HepG2 (cell line): ENCODE data around the gene WDR18. TPM values are rescaled to one million over a fixed set of nuclear protein-coding genes. Genes with fewer than 3 reads are reported as not detected.
A peak's percentile ranks its signal among the peaks of the same experiment; 100 is the strongest.

Experiments used
- ATAC-seq: fragments of 200-7000 bp; cut with Tn5 transposase; 3 replicates; pipeline ENCODE4 v1.9.1; 2020; ENCODE audit warnings: mild to moderate bottlenecking, moderate library complexity
- BruUV-seq: library from RNA; stranded (reverse); fragments of 400-500 nt; replicated peaks from 2 replicates; lab custom pipeline; 2021; lab: Mats Ljungman, UMichigan
- CTCF ChIA-PET: fragments of 300-600 bp; formaldehyde crosslinking; extraction: SDS; loops from one replicate; lab custom pipeline; 2021; ENCODE audit warnings: low total read pairs, inconsistent platforms, low intra/inter-chr PET ratio; lab: Yijun Ruan, JAX
- POLR2A ChIA-PET: fragments of 350-600 bp; sonication (Branson Sonifier 250); formaldehyde crosslinking; loops from one replicate; lab custom pipeline; 2020; ENCODE audit warnings: antibody characterized with exemption, inconsistent platforms; lab: Yijun Ruan, JAX
- DNase-seq: peaks from one replicate; pipeline ENCODE4 v3.0.0-alpha.2; 2015; ENCODE audit warnings: low spot score
- FAIRE-seq: peaks from 3 replicates; lab custom pipeline; 2011; peaks lifted over from hg19 to GRCh38; lab: Jason Lieb, UNC
- H2AFZ ChIP-seq: one replicate; pipeline ENCODE4 v1.6.1; 2011; ENCODE audit warnings: low read length, inconsistent platforms
- H3K27ac ChIP-seq: fragments of 300-600 bp; 3 replicates; pipeline ENCODE4 v1.8.0; 2011; ENCODE audit warnings: mixed run types, mild to moderate bottlenecking, mixed read lengths, low read length, inconsistent platforms; ENCODE audit not compliant: insufficient read depth; ENCODE audit errors: extremely low read length
- H3K27me3 ChIP-seq, 2 experiments: fragments of 200-600 bp in 1 of 2; 2 replicates in 1 of 2; 3 replicates in 1 of 2; pipeline versions ENCODE4 v1.6.0 to v1.8.0; 2011; ENCODE audit warnings: low read length in 2 of 2, mild to moderate bottlenecking in 2 of 2, moderate library complexity in 2 of 2, inconsistent platforms in 1 of 2; ENCODE audit not compliant: insufficient read depth in 2 of 2, control insufficient read depth in 1 of 2
- H3K36me3 ChIP-seq, 2 experiments: fragments of 200-600 bp in 1 of 2; replicated peaks in 1 of 2; 2 replicates in 1 of 2; 3 replicates in 1 of 2; pipeline versions ENCODE4 v1.5.1 to v1.8.0; 2011; ENCODE audit warnings: low read length in 2 of 2, inconsistent platforms in 1 of 2; ENCODE audit not compliant: insufficient read depth in 2 of 2, control insufficient read depth in 1 of 2
- H3K4me1 ChIP-seq: 2 replicates; pipeline ENCODE4 v1.5.1; 2012; ENCODE audit warnings: low read length, inconsistent platforms; ENCODE audit not compliant: insufficient read depth
- H3K4me2 ChIP-seq: 2 replicates; pipeline ENCODE4 v1.6.0; 2011; ENCODE audit warnings: low read depth, low read length, inconsistent platforms
- H3K4me3 ChIP-seq, 3 experiments: fragments of 200-600 bp in 1 of 3; sonication (generic), shearing (Covaris generic) in 1 of 3; replicated peaks in 1 of 3; 2 replicates each; pipeline ENCODE4 v1.5.1; 2011 to 2016; ENCODE audit warnings: low read length in 3 of 3, inconsistent platforms in 2 of 3, low read depth in 2 of 3, mild to moderate bottlenecking in 2 of 3, control low read depth in 1 of 3, mixed read lengths in 1 of 3; ENCODE audit not compliant: insufficient read depth in 1 of 3
- H3K79me2 ChIP-seq: one replicate; pipeline ENCODE4 v1.6.1; 2011; ENCODE audit warnings: low read length, inconsistent platforms; ENCODE audit not compliant: insufficient read depth
- H3K9ac ChIP-seq: 2 replicates; pipeline ENCODE4 v1.6.0; 2011; ENCODE audit warnings: mild to moderate bottlenecking, low read depth, low read length, inconsistent platforms; ENCODE audit not compliant: insufficient read depth
- H3K9me3 ChIP-seq: 2 replicates; pipeline ENCODE4 v1.5.1; 2012; ENCODE audit warnings: mild to moderate bottlenecking, low read length
- H4K20me1 ChIP-seq: 2 replicates; pipeline ENCODE4 v1.6.0; 2011; ENCODE audit warnings: inconsistent platforms, mild to moderate bottlenecking, low read length, moderate library complexity; ENCODE audit not compliant: insufficient read depth
- DNMT1 ChIP-seq: sonication (generic); formaldehyde crosslinking; IDR thresholded peaks from 2 replicates; pipeline ENCODE4 v1.5.1; 2020; ENCODE audit warnings: mild to moderate bottlenecking, missing genetic modification reagents
- HNRNPLL ChIP-seq: fragments of 200-400 bp; formaldehyde crosslinking; IDR thresholded peaks from 2 replicates; pipeline ENCODE4 v1.6.1; 2017; ENCODE audit warnings: mild to moderate bottlenecking, low read depth, low read length; ENCODE audit not compliant: poor library complexity, severe bottlenecking
- LBX2 ChIP-seq: sonication (generic); formaldehyde crosslinking; IDR thresholded peaks from 2 replicates; pipeline ENCODE4 v1.5.0; 2020; ENCODE audit warnings: missing genetic modification reagents, mild to moderate bottlenecking, borderline replicate concordance
- MYPOP ChIP-seq: sonication (generic); formaldehyde crosslinking; IDR thresholded peaks from 2 replicates; pipeline ENCODE4 v1.8.1; 2023; ENCODE audit warnings: mild to moderate bottlenecking, moderate library complexity, missing genetic modification reagents
- NFE2 ChIP-seq: sonication (generic); formaldehyde crosslinking; IDR thresholded peaks from 2 replicates; pipeline ENCODE4 v1.4.0; 2020; ENCODE audit warnings: missing genetic modification reagents
- RXRA ChIP-seq: sonication (generic); formaldehyde crosslinking; IDR thresholded peaks from 2 replicates; pipeline ENCODE4 v1.5.1; 2020; ENCODE audit warnings: missing genetic modification reagents
- SMYD3 ChIP-seq: sonication (generic); formaldehyde crosslinking; IDR thresholded peaks from 2 replicates; pipeline ENCODE4 v1.8.1; 2023; ENCODE audit warnings: mild to moderate bottlenecking, missing genetic modification reagents
- SNAPC2 ChIP-seq: sonication (generic); formaldehyde crosslinking; IDR thresholded peaks from 2 replicates; pipeline ENCODE4 v1.8.1; 2022; ENCODE audit warnings: mild to moderate bottlenecking, missing genetic modification reagents
- SP2 ChIP-seq: sonication (generic); formaldehyde crosslinking; IDR thresholded peaks from 2 replicates; pipeline ENCODE4 v1.5.1; 2020; ENCODE audit warnings: mild to moderate bottlenecking, missing genetic modification reagents
- SRF ChIP-seq: IDR thresholded peaks from 2 replicates; pipeline ENCODE4 v1.6.1; 2011; ENCODE audit warnings: mild to moderate bottlenecking, low read depth, low read length, moderate library complexity
- TGIF2 ChIP-seq: IDR thresholded peaks from 2 replicates; pipeline ENCODE4 v1.6.1; 2016; ENCODE audit warnings: control low read depth, missing compliant biosample characterization
- ZNF619 ChIP-seq: sonication (generic); formaldehyde crosslinking; IDR thresholded peaks from 2 replicates; pipeline ENCODE4 v1.4.0; 2020; ENCODE audit warnings: mild to moderate bottlenecking, missing genetic modification reagents
- ZNF687 ChIP-seq: sonication (generic); formaldehyde crosslinking; IDR thresholded peaks from 2 replicates; pipeline ENCODE4 v1.5.1; 2020; ENCODE audit warnings: mild to moderate bottlenecking, missing genetic modification reagents, moderate library complexity
- ZNF772 ChIP-seq: sonication (generic); formaldehyde crosslinking; IDR thresholded peaks from 2 replicates; pipeline ENCODE4 v1.5.0; 2020; ENCODE audit warnings: mild to moderate bottlenecking, missing genetic modification reagents
- ZNF777 ChIP-seq: sonication (generic); formaldehyde crosslinking; IDR thresholded peaks from 2 replicates; pipeline ENCODE4 v1.4.0; 2020; ENCODE audit warnings: missing genetic modification reagents
- WGBS: methylation state at CpG from one replicate; pipeline ENCODE4 v1.1.6; 2017; ENCODE audit warnings: low lambda C conversion rate; 5-methylcytosine and 5-hydroxymethylcytosine counted together
- in situ Hi-C: cut with HindIII; loops from 2 replicates; pipeline ENCODE4 v1.10.0; 2017; ENCODE audit warnings: low pct_unique_long_range_greater_than_20kb; ENCODE audit not compliant: extremely low pct_ligation_motif_present
- intact Hi-C: fragments of 100-400 bp; cut with micrococcal nuclease; formaldehyde crosslinking; loops from one replicate; pipeline ENCODE4 v1.10.0; 2022; ENCODE audit not compliant: unreplicated experiment
- polyA plus RNA-seq, 8 experiments: library from polyadenylated mRNA; depleted of rRNA in 3 of 8; stranded (reverse) in 7 of 8; unstranded in 1 of 8; fragments of >200 nt; fragmentation: Illumina TruSeq in 4 of 8; extraction: Trizol in 4 of 8; gene quantifications; 2 replicates each; pipeline versions ENCODE4 v1.2.1 to v1.2.3, GENCODE V29; 2011 to 2016; ENCODE audit warnings: low read depth in 4 of 8, missing spikeins in 1 of 8, mixed read lengths in 1 of 8; ENCODE audit not compliant: insufficient read depth in 1 of 8
- total RNA-seq, 5 experiments: library from RNA; depleted of rRNA; stranded (reverse); fragments of >200 nt; fragmentation: Illumina TruSeq; extraction: Trizol; gene quantifications; 2 replicates each; pipeline ENCODE4 v1.2.3, GENCODE V29; 2016; ENCODE audit warnings: low read depth in 1 of 5
- TF ChIP-seq, protein P1 (sequence below): sonication (generic); formaldehyde crosslinking; IDR thresholded peaks from 2 replicates; pipeline ENCODE4 v1.4.0; 2020; ENCODE audit warnings: mild to moderate bottlenecking, missing genetic modification reagents

The WDR18 gene
- total and polyA plus RNA-seq, 2 of the 13 experiments (the other 11 are each of a cell fraction or from before 2014, with no cell fraction given), result 36.4 to 47.6 TPM

DNA sequence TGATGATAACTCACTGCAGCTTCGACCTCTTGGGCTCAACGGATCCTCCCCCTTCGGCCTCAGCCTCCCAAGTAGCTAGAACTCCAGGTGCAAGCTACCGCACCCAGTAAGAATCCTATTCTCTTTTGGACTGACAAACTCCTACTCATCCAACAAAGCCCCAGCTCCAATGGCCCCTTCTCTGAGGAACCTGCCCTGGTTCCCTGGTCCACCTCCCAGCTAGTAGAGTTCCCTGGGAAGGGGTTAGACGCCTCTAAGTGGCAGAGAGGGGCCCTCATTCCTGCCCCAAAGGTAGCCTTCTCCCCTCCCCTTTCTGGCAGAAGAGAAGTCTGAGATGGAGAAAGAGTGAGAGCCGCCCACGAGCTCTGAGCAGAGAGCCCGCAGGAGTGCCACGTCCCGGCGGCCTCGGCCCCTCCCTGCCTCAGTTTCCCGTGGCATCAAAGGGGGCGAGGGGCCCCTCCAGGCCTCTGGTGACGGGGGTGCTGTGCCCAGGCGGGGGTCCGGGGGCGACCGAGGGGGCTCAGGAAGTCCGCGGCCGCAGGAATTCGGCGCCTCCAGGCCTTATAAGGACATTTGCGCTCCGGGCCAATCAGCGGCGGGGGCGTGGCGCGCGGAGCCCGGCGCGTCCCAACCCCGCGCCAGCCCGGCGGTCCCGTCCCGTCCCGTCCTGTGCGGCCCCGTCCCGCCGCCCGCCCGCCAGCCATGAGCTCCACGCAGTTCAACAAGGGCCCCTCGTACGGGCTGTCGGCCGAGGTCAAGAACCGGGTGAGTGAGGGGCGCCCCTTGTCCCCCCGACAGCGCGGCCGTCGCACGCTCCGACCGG lies 42.0 kb downstream of the WDR18 start, which contains the start of gene CNN2:
Gene CNN2, plus strand, starts transcription at position 649 of the 823 bp plus-strand sequence. Its CDS starts 54 bp downstream, at position 703.
- BruUV-seq, result no TSS peak
- FAIRE-seq (no peak), ATAC-seq (peak; percentile 89), DNase-seq (peak; percentile 64)
- no peak within 1 kb of the TSS for H2AFZ ChIP-seq
- no peaks in the 10 kb centered on the region for H3K9me3 ChIP-seq
- H3K79me2 ChIP-seq, result peaks cover 27% of the 10 kb centered on the region
- 0 out of 2 replicates have a peak, but pooled peaks cover 2% of the 10 kb centered on the region for H4K20me1 ChIP-seq
- no peaks in the 10 kb centered on the region; a peak in 1 of 5 replicates for H3K27me3 ChIP-seq
- ChIA-PET CTCF (no interaction called here), POLR2A (interaction anchor here (0.7 to 6.7 kb wide), 19 partner anchors 11 to 346 kb away, joined by 3 to 71 read pairs (median 4); partner anchors contain the start of genes ABCA7, ARHGAP45, CIRBP and PTBP1)
- peak within 1 kb of the TSS; percentile 89 for H3K9ac ChIP-seq
- H3K4me2 ChIP-seq, result peak within 1 kb of the TSS; percentile 97
- H3K36me3 ChIP-seq, result peaks cover 6% of the 10 kb centered on the region in 2 experiments; a peak in 3 of 5 replicates
- in situ Hi-C loops, result no loop called here
- H3K4me3 ChIP-seq, result peak within 1 kb of the TSS; percentile 66 to 93 (median 82)
- intact Hi-C loops, result no loop called here
- H3K27ac ChIP-seq, result peak within 1 kb of the TSS; percentile 78
- H3K4me1 ChIP-seq, result peaks cover 24% of the 10 kb centered on the region
- 0% methylated on average over 4 of the region's 63 CpGs for WGBS
- TF ChIP-seq, protein P1, sequence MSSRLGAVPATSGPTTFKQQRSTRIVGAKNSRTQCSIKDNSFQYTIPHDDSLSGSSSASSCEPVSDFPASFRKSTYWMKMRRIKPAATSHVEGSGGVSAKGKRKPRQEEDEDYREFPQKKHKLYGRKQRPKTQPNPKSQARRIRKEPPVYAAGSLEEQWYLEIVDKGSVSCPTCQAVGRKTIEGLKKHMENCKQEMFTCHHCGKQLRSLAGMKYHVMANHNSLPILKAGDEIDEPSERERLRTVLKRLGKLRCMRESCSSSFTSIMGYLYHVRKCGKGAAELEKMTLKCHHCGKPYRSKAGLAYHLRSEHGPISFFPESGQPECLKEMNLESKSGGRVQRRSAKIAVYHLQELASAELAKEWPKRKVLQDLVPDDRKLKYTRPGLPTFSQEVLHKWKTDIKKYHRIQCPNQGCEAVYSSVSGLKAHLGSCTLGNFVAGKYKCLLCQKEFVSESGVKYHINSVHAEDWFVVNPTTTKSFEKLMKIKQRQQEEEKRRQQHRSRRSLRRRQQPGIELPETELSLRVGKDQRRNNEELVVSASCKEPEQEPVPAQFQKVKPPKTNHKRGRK, result no peak
- TF ChIP-seq ZNF687 (CRISPR knock-in tag) (peak; percentile 77), TGIF2 (peak; percentile 26; the same call in 1 of the 2 replicates), LBX2 (CRISPR knock-in tag) (no peak), NFE2 (CRISPR knock-in tag) (no peak), ZNF619 (0 out of 2 replicates have a peak, but pooled peaks have one; percentile 40), SP2 (CRISPR knock-in tag) (0 out of 2 replicates have a peak, but pooled peaks have one; percentile 9), SRF (peak; percentile 97), ZNF777 (CRISPR knock-in tag) (peak; percentile 93), MYPOP (CRISPR knock-in tag) (peak; percentile 45), RXRA (CRISPR knock-in tag) (no peak), SNAPC2 (CRISPR knock-in tag) (peak; percentile 58; the same call in 1 of the 2 replicates), HNRNPLL (peak; percentile 51), DNMT1 (CRISPR knock-in tag) (no peak), SMYD3 (CRISPR knock-in tag) (0 out of 2 replicates have a peak, but pooled peaks have one; percentile 55), ZNF772 (CRISPR knock-in tag) (no peak)
